ENCODE data around the gene CTSS. TPM values are rescaled to one million over a fixed set of nuclear protein-coding genes. Genes with fewer than 3 reads are reported as not detected.
A peak's percentile ranks its signal among the peaks of the same experiment; 100 is the strongest.

The CTSS gene
- total RNA-seq (2014; rRNA removed) (0.46 TPM in 1 of 2 replicates, not detected in the other), Bru-seq, nascent RNA (percentile 23 among the genes with signal in this experiment), BruChase-seq, experiment 1, labeled RNA remaining after a 6-hour chase (percentile 49 among the genes with signal in this experiment), BruChase-seq, experiment 2, labeled RNA remaining after a 2-hour chase (percentile 43 among the genes with signal in this experiment)
- long read RNA-seq, full-length matches to known transcripts = 1 of 3 reads
- long read RNA-seq, partial matches to known transcripts = 0 of 3 reads
- long read RNA-seq, other reads (novel, unspliced or antisense) = 2 of 3 reads

- Histone ChIP-seq H3K27me3 (ENCODE audit: low read length) (no peaks in the 10 kb centered on the region), H3K9ac (ENCODE audit: low read length) (no peak within 1 kb of the TSS), H3K79me2 (ENCODE audit: low read length) (no peaks in the 10 kb centered on the region), H2AFZ (ENCODE audit: low read length) (peak within 1 kb of the TSS; percentile 61), H3K27ac (ENCODE audit: low read length) (no peak within 1 kb of the TSS), H3K4me2 (ENCODE audit: low read length) (peak within 1 kb of the TSS; percentile 21), H3F3A (ENCODE audit: low read length, unreplicated experiment) (no peaks in the 10 kb centered on the region), H3K9me3 (ENCODE audit: low read length) (no peaks in the 10 kb centered on the region), H3K4me3 (ENCODE audit: low read length) (no peak within 1 kb of the TSS), H4K20me1 (ENCODE audit: low read length) (no peaks in the 10 kb centered on the region), H3K4me1 (ENCODE audit: insufficient read depth, low read length) (peaks cover 13% of the 10 kb centered on the region), H3K36me3 (ENCODE audit: low read depth, low read length) (no peaks in the 10 kb centered on the region), H3K9me2 (replicated peaks; ENCODE audit: low read length) (no peaks in the 10 kb centered on the region)
- ChIA-PET CTCF (interaction anchor here (0.6 kb wide), 1 partner anchor 41 kb away, joined by 4 read pairs; no protein-coding TSS in a partner anchor), POLR2A (ENCODE audit: unreplicated experiment) (interaction anchor here (0.6 to 0.7 kb wide), 2 partner anchors 73 to 177 kb away, joined by 3 to 4 read pairs; no protein-coding TSS in a partner anchor)
- DNase-seq (peak; percentile 16), ATAC-seq (no peak; the same call in 1 of the 2 replicates)
- intact Hi-C loops (cut with micrococcal nuclease) = no loop called here
- BruUV-seq (replicated peaks) = no TSS peak
- TF ChIP-seq EZH2phosphoT487 (IDR thresholded peaks at IDR 0.05; ENCODE audit: borderline replicate concordance, low read length) = no peak
These were observed at the start of gene CTSS for GRCh38 chr1:150765296-150765976. Gene CTSS (minus strand): TSS chr1:150765778. CDS start chr1:150764763, 1,015 bp downstream.

DNA sequence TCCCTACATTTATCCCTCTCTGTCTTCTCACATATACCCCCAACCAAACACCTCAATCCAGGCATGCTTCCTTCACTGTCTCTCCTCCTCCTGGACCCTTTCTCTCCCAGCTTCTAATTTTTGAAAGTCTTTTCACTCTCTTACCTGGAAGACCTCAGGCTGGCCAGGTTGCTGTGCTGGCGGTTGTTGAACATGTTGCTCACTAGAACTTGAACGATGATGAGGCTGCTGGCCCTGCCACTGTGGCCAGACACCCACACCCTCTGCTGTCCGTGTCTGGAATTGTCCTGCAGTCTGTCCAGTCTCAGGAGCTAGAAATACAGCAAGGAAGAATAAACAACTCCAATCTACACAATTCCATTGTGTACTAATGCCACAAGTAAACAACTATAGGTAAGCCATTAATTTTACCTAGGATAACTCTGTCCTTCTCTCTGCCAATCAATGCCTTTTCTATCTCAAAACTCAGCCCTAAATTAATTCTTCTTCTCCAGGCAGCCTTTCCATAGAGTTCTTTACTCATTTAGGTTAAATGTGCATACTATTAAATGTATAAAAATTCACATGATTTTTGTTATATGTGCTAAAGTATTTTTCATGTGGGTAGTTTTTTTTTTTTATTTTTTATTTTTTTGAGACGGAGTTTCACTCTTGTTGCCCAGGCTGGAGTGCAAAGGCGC lies 47.6 kb upstream of the CTSS start:
- Histone ChIP-seq H3K9me2 (replicated peaks; ENCODE audit: low read length) (no peaks in the 10 kb centered on the region), H3K27me3 (ENCODE audit: low read length) (no peaks in the 10 kb centered on the region), H3K36me3 (ENCODE audit: low read depth, low read length) (peaks cover 29% of the 10 kb centered on the region), H3K79me2 (ENCODE audit: low read length) (no peaks in the 10 kb centered on the region), H3K4me2 (ENCODE audit: low read length) (no peak overlapping the region), H3K4me3 (ENCODE audit: low read length) (no peak overlapping the region), H3F3A (ENCODE audit: low read length, unreplicated experiment) (no peaks in the 10 kb centered on the region), H3K9ac (ENCODE audit: low read length) (no peak overlapping the region), H3K4me1 (ENCODE audit: insufficient read depth, low read length) (no peaks in the 10 kb centered on the region), H4K20me1 (ENCODE audit: low read length) (no peaks in the 10 kb centered on the region), H3K9me3 (ENCODE audit: low read length) (no peaks in the 10 kb centered on the region), H2AFZ (ENCODE audit: low read length) (no peak overlapping the region), H3K27ac (ENCODE audit: low read length) (no peak overlapping the region)
- TF ChIP-seq EZH2 (IDR thresholded peaks at IDR 0.05; ENCODE audit: low read length, unreplicated experiment) = no peak
- TF ChIP-seq CTCF (conservative IDR thresholded peaks at IDR 0.05; ENCODE audit: low read depth, low read length) = peak; percentile 96
- TF ChIP-seq EZH2phosphoT487 (IDR thresholded peaks at IDR 0.05; ENCODE audit: borderline replicate concordance, low read length) = no peak
- POLR2A ChIA-PET (ENCODE audit: unreplicated experiment) = interaction anchor here (0.6 to 0.7 kb wide), 2 partner anchors 116 to 193 kb away, joined by 4 to 7 read pairs; partner anchors contain the start of gene GOLPH3L
- peak; percentile 98 for ATAC-seq
- CTCF ChIA-PET = interaction anchor here (0.6 to 1.4 kb wide), 10 partner anchors 24 to 252 kb away, joined by 3 to 22 read pairs (median 5); partner anchors contain the start of genes ENSA and GOLPH3L
- peak; percentile 79 for DNase-seq
- intact Hi-C loops (cut with micrococcal nuclease) = loop anchor here (1.0 to 5.0 kb wide), 4 partner anchors 116 to 252 kb away; partner anchors contain the start of genes ENSA, GOLPH3L and MCL1
- BruUV-seq (replicated peaks) = no TSS peak

All from PC-3 (cell line).